Left colon (tissue), 2 donors: ENCODE results near the gene CRYBA2. TPM values are rescaled to one million over a fixed set of nuclear protein-coding genes. Genes with fewer than 3 reads are reported as not detected.

Source experiments
- ATAC-seq: fragments of 200-7000 bp; cut with Tn5 transposase; one replicate; pipeline ENCODE4 v1.9.1; 2020; ENCODE audit warnings: mild to moderate bottlenecking, moderate library complexity
- DNase-seq, 2 donors: peaks; one replicate each; pipeline ENCODE4 v3.0.0-alpha.2; 2020
- intact Hi-C, 2 donors: fragments of 100-400 bp; cut with DNase I in 1 of 2; cut with micrococcal nuclease in 1 of 2; formaldehyde crosslinking; loops; one replicate each; pipeline versions ENCODE4 v1.11.2 to v1.14.0; 2022; cut with DNase I, micrococcal nuclease
- total RNA-seq, 2 donors: library from RNA; stranded (reverse); fragmentation: NEBNext Ultra II Directional; extraction: Animal tissue kit (Norgen Biotek cat#: 25700); gene quantifications; one replicate each; pipeline ENCODE4 v1.2.1, GENCODE V29; 2021
- donor health status: DM: no; HTN: no; CAD: no.
- donor health status: DM: yes; HTN: yes; CAD: no.

The CRYBA2 gene
- total RNA-seq, 2 donors from 2014 or later = 4.1 to 6.9 TPM

DNA sequence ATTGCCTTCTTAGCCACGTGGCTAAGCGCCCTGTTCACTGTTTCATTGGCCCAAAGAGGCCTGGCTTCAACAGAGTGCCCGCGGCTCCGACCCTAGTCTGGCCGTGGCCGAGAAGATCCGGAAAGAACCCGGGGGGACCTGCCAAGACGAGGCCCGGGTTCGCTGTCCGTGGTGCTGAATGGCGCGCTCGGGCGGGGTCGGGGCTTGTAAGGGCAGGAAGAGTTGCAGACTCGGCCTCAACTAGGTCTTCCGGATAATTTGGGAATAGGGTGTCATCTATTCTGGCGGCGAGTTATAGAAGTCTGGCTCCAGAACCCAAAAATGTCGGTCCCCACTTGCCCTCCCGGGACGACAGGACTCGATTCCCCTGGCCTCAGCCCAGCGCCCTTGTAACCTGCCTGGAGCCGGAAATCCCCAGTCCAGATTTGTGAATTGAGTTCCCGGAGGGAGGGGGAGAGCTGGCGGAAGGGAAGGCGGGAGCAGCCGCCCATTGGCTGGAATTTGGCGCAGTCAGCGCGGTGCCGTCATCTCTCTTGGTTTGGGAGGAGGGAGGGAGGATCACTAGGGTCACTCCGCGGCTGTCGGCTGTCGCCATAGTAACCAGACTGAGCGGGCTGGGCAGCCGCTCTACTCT, 30.2 kb downstream of the CRYBA2 start:
- intact Hi-C loops = no loop called here
- DNase-seq = peak in 1 of 2 donors; percentile 66
- ATAC-seq = peak; percentile 36

DNA sequence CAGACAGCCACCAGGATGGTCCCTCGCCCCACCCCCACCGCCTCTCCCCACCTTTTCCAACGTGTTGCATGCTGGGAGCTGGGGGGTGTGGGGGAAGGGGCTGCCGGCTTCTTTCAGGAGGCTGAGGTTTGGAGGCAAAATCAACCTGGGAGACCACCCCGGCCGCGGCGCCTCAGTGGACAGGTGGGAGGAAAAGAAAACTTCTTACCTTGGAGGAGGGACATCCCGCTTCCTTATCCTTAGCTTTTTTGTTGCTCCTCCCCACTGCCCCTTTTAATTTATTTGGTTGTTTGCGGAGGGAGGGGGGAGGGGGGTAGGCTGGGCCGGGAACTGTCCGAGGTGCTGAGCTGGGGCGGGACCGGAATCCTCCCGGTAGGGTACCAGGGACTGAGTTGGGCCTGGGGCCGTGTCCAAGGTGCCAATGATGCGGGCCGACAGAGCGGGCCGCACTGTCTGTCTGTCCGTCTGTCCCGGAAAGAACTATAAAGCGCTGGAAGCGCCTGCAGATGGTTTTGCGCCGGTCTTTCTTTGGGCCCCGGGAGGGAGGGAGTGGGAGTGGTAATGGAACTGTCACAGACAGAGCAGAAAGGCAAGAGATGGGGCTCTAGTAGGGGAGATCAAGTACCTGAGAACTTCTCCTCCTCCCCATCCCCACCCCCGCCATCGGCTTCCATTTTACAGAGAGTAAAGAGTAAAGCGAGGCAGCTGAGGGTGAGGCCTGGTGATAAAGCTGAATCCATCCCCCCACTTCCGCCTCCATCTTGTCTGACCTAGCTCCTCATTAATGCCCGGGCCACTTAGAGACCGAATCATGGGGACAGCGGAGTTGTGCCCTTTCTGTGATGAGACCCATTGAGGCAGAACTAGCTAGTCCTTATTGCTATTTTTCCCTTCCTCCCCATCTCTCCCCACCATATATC, 31.3 kb downstream of the CRYBA2 start:
- intact Hi-C loops = no loop called here
- ATAC-seq (no peak), DNase-seq (no peak)

GRCh38 chr2:218961229-218961628, 32.0 kb downstream of the CRYBA2 start:
- intact Hi-C loops = no loop called here
- ATAC-seq = no peak
- DNase-seq = no peak

DNA sequence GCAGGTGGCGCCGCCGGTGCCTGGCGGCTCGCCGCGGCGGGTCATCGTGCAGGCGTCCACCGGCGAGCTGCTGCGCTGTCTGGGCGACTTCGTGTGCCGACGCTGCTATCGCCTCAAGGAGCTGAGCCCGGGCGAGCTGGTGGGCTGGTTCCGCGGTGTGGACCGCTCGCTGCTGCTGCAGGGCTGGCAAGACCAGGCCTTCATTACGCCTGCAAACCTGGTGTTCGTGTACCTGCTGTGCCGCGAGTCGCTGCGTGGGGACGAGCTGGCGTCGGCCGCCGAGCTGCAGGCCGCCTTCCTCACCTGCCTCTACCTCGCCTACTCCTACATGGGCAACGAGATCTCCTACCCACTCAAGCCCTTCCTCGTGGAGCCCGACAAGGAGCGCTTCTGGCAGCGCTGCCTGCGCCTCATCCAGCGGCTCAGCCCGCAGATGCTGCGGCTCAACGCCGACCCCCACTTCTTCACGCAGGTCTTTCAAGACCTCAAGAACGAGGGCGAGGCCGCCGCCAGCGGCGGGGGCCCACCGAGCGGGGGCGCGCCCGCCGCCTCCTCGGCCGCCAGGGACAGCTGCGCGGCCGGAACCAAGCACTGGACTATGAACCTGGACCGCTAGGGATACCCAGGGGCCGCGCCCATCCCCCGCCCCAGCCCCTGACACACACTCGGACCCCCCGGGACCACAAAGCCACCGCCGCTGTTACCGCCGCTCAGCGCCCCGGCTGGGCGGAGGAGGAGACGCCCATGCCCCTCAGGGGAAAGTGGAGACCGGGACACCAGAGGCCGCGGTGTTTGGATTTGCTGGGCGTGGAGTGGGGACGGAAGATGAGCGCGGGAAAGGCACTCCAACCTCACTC, 32.7 kb downstream of the CRYBA2 start:
- no peak for ATAC-seq
- intact Hi-C loops = no loop called here
- DNase-seq = no peak

- intact Hi-C loops = no loop called here
- DNase-seq = no peak
- ATAC-seq = no peak
These were observed 33.4 kb downstream of the CRYBA2 start for GRCh38 chr2:218959761-218960308.

DNA sequence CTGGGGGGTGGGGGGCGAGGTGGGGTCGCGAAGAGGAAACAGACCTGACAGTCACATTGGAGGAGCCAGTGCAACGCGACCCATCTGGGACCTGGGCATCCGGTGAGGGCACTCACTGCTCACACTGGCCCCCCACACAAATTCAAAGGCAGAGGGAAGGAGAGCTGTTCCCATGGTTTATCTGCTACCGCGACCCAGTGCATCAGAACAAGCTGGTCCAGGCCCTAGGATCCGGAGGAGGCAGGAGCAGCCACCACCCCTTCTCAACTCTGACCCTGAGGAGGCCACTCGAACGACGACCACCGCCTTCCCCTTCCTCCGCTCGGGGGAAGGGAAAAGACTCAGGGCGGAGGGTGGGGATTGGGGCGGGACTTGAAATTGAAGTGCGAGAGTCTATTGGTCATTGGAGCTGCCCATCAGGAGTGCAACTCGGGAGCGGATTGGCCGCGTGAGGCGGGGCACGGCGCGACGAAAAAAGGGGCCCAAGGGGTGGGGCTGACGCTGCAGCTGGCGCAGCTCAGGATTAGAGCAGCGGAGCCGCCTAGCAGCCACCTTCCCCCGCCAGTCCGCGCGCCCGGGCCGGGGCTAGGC, 34.0 kb downstream of the CRYBA2 start, which contains the start of gene CDK5R2:
CDK5R2 (plus strand) TSS at position 526 of the 591 bp plus-strand sequence. CDS start 155 bp downstream, outside the sequence.
- DNase-seq = peak; percentile 78 to 81
- intact Hi-C loops = no loop called here
- peak; percentile 91 for ATAC-seq

DNA sequence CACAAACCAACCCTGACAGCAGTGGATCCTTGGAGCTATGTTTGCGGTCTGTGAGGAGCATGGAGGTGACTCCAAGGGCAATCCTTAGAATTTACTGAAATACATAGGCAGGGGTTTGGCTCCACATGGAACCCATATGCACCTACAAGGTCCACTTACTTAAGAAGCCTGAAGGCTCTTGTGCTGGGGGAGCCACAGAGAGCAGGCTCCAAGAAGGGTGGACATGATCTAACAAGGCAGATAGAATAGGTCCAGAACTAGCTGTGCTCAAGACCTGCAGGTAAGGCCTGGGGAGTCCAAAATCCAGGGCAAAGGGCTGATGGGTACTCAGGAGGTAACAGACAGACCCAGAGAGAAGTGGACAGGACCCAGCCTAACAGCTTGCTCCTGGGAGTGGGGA, 34.9 kb downstream of the CRYBA2 start:
- DNase-seq (no peak), ATAC-seq (no peak)
- intact Hi-C loops = no loop called here

GRCh38 chr2:218957671-218958070, 35.6 kb downstream of the CRYBA2 start:
- no peak for ATAC-seq
- no peak for DNase-seq
- intact Hi-C loops = no loop called here

DNA sequence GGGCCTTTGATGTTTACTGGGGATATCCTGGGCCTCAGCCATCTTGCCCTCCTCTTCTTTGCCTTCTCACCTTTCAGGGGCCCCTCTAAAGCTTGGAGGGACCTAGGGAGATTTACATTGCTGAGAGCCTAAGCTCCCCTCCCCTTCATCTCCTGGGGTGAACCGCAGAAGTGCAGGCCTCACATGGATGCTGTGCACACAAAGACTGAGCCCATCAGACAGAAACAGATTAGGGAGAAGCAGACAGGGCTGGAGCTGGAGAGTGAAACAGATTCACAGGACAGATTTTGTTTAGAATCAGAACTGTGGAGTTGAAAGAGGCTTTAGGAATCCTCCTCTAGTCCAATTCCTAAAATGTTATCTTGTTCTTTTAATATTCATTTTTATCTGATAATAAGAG, 37.2 kb downstream of the CRYBA2 start:
- DNase-seq (no peak), ATAC-seq (no peak)
- intact Hi-C loops = no loop called here

DNA sequence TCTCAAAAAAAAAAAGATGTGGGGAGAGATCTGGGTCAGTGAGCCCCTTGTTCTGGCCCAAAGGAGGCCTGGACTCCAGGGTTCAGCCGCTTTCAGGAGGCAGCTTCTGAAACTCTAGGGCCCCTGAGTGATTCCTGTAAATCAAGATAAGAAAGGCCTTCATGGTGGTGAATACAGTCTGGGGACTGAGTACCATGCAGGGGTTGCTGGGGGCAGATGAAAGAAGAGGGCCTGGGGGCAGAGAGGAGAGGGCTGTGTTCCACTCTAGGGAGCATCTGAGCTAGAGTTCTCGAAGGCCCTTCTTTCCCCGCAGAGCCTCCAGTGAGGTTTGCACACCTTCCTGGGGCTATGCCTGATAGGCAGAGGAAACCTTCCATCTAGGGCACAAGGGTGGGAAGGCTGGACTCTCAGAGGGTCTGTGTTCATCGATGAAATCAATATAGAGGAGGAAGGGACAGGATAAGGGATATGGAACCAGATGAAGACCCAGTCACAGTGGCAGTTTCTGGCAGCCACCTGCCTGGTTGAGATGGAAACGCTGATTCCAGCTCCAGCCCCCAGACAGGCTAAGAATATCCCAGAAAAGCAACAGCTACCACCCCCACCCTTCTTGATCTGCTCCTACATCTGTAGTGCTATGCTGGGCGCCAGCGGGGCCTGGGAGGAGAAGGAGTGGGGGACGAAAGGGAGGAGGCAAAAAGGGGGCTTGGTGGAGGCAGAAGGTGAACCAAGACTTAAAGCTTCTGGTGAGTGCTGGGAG, 38.5 kb downstream of the CRYBA2 start:
- DNase-seq (no peak), ATAC-seq (no peak)
- intact Hi-C loops = no loop called here

GRCh38 chr2:218953366-218953954, 39.8 kb downstream of the CRYBA2 start:
- DNase-seq = no peak
- ATAC-seq = no peak
- intact Hi-C loops = no loop called here

DNA sequence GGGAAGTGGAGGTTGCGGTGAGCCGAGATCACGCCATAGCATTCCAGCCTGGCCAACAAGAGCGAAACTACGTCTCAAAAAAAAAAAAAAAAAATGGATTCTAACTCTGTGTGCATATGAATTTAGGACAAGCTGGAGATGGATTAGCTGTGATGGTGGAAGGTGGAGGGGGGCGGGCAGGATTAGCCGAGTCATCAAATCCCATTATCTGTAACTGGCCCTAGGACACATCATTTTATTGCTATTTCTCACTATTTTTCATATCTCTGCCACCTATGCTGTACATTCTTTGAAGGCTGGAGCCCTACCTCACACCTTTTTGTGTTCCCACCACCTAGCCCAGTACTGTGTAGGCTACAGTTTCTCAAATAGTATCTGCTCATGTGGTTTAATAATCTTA, 41.1 kb downstream of the CRYBA2 start:
- ATAC-seq (no peak), DNase-seq (no peak)
- intact Hi-C loops = no loop called here

DNA sequence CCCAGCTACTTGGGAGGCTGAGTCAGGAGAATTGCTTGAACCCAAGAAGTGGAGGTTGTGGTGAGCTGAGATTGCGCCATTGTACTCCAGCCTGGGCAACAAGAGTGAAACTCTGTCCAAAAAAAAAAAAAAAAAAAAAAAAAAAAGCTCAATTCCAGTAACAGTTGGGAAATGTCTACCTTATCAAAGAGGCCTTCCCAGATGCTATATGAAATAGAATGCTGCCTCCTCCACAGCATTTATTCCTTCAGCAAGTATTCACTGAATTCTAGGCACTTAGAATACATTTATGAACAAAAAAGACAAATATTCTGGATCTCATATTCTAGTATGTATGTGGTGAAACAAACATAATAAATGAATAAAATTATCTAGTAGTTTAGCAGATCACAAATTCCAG, 46.6 kb downstream of the CRYBA2 start:
- intact Hi-C loops = no loop called here
- ATAC-seq (no peak), DNase-seq (no peak)

DNA sequence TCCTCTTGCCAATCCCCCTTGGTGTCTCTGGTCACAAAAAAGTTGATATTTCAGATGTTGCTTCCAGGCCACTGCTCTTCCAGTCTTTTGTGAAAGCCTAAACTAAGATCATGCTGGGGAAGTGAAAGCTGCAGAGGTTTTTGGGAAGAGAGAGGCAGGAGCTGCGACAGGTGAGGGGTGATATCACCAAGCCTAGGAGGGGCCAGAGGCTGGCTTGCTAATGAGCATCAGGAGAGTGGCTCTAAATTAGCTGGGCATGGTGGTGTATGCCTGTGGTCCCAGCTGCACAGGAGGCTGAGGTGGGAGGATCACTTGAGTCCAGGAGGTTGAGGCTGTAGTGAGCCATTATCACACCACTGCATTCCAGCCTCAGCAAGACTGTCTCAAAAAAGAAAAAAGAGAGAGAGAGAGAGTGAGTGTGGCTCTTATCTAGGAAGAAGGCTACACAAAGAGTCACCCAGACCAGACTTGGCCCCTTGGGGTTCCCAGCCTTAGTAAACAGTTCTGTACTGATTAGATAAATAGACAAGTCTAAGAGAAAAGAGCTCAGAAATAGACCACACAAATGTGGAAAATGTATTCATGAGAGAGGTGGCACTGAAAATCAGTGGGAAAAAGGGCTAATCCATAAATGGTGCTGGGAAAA, 48.3 kb downstream of the CRYBA2 start:
- intact Hi-C loops = no loop called here
- no peak for DNase-seq
- ATAC-seq = no peak
